ENCODE measurements around the gene HSDL2. TPM values are rescaled to one million over a fixed set of nuclear protein-coding genes. Genes with fewer than 3 reads are reported as not detected.

Gene HSDL2
- total and polyA plus RNA-seq, 2 of the 4 experiments (the other 2 are of a cell fraction), result 17.7 to 65.8 TPM

DNA sequence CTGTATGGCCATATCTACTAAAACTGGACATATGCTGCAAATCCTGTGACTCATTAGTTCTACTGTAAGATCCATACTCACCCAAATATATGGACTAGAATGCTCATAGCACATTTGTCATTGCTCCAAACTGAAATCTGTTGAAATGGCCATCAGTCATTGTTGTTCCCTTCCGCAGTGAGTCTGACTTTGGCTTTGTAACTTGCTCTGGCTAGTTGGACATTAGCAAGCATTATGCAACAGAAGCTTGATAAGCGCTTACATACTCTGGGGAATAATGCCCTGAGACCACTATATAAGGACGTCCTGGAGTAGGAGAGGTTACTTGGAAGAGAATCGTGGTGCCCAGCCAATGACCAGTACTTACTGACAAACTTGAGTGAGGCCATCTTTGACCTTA, 115.7 kb downstream of the HSDL2 start:
- Histone ChIP-seq H3K23ac (ENCODE audit: low read depth, low read length) (no peak overlapping the region), H2AFZ (replicated peaks; ENCODE audit: low read length, poor library complexity) (no peak overlapping the region), H2AK9ac (replicated peaks; ENCODE audit: low read depth, low read length, poor library complexity) (no peak overlapping the region), H2BK5ac (ENCODE audit: low read depth, low read length, poor library complexity, severe bottlenecking) (no peak overlapping the region), H2BK20ac (ENCODE audit: low read depth, low read length) (no peak overlapping the region), H3K9ac (ENCODE audit: low read depth, low read length) (no peak overlapping the region), H3K36me3 (ENCODE audit: control insufficient read depth, insufficient read depth, low read length) (peaks cover 3% of the 10 kb centered on the region; the same call in 1 of the 2 replicates), H3K27me3 (ENCODE audit: control insufficient read depth, insufficient read depth, low read length) (no peaks in the 10 kb centered on the region), H3K56ac (ENCODE audit: extremely low read depth, insufficient read depth, low read length) (no peak overlapping the region), H2BK120ac (ENCODE audit: low read depth, low read length) (no peak overlapping the region), H2AK5ac (ENCODE audit: low read depth, low read length) (no peak overlapping the region), H3K27ac (ENCODE audit: insufficient read depth, low read length) (no peak overlapping the region; the same call in 1 of the 2 replicates), H3K4me2 (ENCODE audit: low read depth, low read length) (no peak overlapping the region), H3K9me3 (ENCODE audit: control insufficient read depth, insufficient read depth, low read length) (peaks cover 7% of the 10 kb centered on the region), H3K4ac (ENCODE audit: low read depth, low read length) (no peak overlapping the region), H3K14ac (replicated peaks; ENCODE audit: low read depth, low read length) (no peak overlapping the region), H4K91ac (ENCODE audit: insufficient read depth, low read depth, low read length) (no peak overlapping the region), H3K18ac (ENCODE audit: low read depth, low read length) (no peak overlapping the region), H4K5ac (ENCODE audit: low read depth, low read length) (no peak overlapping the region), H3K9me1 (ENCODE audit: insufficient read depth, low read length) (no peaks in the 10 kb centered on the region; the same call in 1 of the 2 replicates), H3K79me1 (ENCODE audit: low read depth in 1 of 2, low read length in 2 of 2) (peaks cover 0 to 6% of the 10 kb centered on the region in 2 experiments; a peak in 3 of 4 replicates), H4K8ac (ENCODE audit: low read depth in 2 of 2, low read length in 2 of 2) (no peak overlapping the region), H3K4me1 (ENCODE audit: control insufficient read depth, insufficient read depth, low read length) (peaks cover 3% of the 10 kb centered on the region), H4K20me1 (ENCODE audit: insufficient read depth, low read length) (no peaks in the 10 kb centered on the region), H2BK15ac (ENCODE audit: low read depth, low read length) (no peak overlapping the region), H3K4me3 (ENCODE audit: insufficient read depth, low read depth, low read length) (no peak overlapping the region)
- intact Hi-C loops (cut with micrococcal nuclease) (loop anchor here (5.0 to 10.0 kb wide), 2 partner anchors 37 to 129 kb away; no protein-coding TSS in a partner anchor), dilution Hi-C loops (cut with HindIII; ENCODE audit: low sequenced_read_pairs, unreplicated experiment) (no loop called here), in situ Hi-C loops (cut with MboI; ENCODE audit: low sequenced_read_pairs) (no loop called here)
- BruUV-seq (replicated peaks), result no TSS peak
- no CpG with 5 or more reads among the region's 4 CpGs for WGBS, 2 experiments (ENCODE audit: extremely low coverage in 2 of 2, insufficient read length in 1 of 2)
- ATAC-seq (ENCODE audit: low read depth) (no peak; the same call in 1 of the 2 replicates), DNase-seq (no peak)
- CTCF ChIA-PET, result no interaction called here
- no peak for TF ChIP-seq FOS (IDR thresholded peaks at IDR 0.05; ENCODE audit: low read depth, low read length)
- TF ChIP-seq RAD21 (IDR thresholded peaks at IDR 0.05; ENCODE audit: low read length), result no peak
- TF ChIP-seq CHD1 (IDR thresholded peaks at IDR 0.05; ENCODE audit: low read depth, low read length), result no peak
- TF ChIP-seq RCOR1 (IDR thresholded peaks at IDR 0.05; ENCODE audit: insufficient replicate concordance, low read length), result no peak
- no peak for TF ChIP-seq MXI1 (IDR thresholded peaks at IDR 0.05; ENCODE audit: borderline replicate concordance, low read depth, low read length)
- no peak for TF ChIP-seq MAZ (IDR thresholded peaks at IDR 0.05; ENCODE audit: borderline replicate concordance, low read depth, low read length)
- no peak for TF ChIP-seq MAFK (IDR thresholded peaks at IDR 0.05; ENCODE audit: low read depth, low read length)
- no peak for TF ChIP-seq USF2 (IDR thresholded peaks at IDR 0.05; ENCODE audit: low read depth, low read length)
- no peak for TF ChIP-seq RFX5 (IDR thresholded peaks at IDR 0.05; ENCODE audit: low read depth, low read length)
- no peak for TF ChIP-seq BHLHE40 (IDR thresholded peaks at IDR 0.05; ENCODE audit: low read depth, low read length)
- TF ChIP-seq, protein P1, sequence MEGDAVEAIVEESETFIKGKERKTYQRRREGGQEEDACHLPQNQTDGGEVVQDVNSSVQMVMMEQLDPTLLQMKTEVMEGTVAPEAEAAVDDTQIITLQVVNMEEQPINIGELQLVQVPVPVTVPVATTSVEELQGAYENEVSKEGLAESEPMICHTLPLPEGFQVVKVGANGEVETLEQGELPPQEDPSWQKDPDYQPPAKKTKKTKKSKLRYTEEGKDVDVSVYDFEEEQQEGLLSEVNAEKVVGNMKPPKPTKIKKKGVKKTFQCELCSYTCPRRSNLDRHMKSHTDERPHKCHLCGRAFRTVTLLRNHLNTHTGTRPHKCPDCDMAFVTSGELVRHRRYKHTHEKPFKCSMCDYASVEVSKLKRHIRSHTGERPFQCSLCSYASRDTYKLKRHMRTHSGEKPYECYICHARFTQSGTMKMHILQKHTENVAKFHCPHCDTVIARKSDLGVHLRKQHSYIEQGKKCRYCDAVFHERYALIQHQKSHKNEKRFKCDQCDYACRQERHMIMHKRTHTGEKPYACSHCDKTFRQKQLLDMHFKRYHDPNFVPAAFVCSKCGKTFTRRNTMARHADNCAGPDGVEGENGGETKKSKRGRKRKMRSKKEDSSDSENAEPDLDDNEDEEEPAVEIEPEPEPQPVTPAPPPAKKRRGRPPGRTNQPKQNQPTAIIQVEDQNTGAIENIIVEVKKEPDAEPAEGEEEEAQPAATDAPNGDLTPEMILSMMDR (conservative IDR thresholded peaks at IDR 0.05; ENCODE audit: low read depth, low read length), result no peak
- no peak for TF ChIP-seq NFE2L2 (IDR thresholded peaks at IDR 0.05; ENCODE audit: low read depth, low read length)
- TF ChIP-seq POLR2A (IDR thresholded peaks at IDR 0.05; ENCODE audit: low read depth, low read length), result no peak
- no peak for TF ChIP-seq ELK1 (IDR thresholded peaks at IDR 0.05; ENCODE audit: borderline replicate concordance, low read depth, low read length)
- TF ChIP-seq CEBPB (IDR thresholded peaks at IDR 0.05; ENCODE audit: low read depth, low read length), result no peak
- no peak for TF ChIP-seq SMC3 (IDR thresholded peaks at IDR 0.05; ENCODE audit: low read depth, low read length)
- POLR2A ChIA-PET (ENCODE audit: unreplicated experiment), result no interaction called here
